HepG2 (cell line): ENCODE data around the gene CAPG. TPM values are rescaled to one million over a fixed set of nuclear protein-coding genes. Genes with fewer than 3 reads are reported as not detected.
A peak's percentile ranks its signal among the peaks of the same experiment; 100 is the strongest.

ENCODE experiments used
- ARID2 ChIP-seq: sonication (generic); formaldehyde crosslinking; IDR thresholded peaks from 2 replicates; pipeline ENCODE4 v1.8.1; 2022; ENCODE audit warnings: mild to moderate bottlenecking, missing genetic modification reagents, borderline replicate concordance
- EHMT2 ChIP-seq: fragments of 200-600 bp; sonication (generic); IDR thresholded peaks from 2 replicates; pipeline ENCODE4 v1.7.0; 2017; ENCODE audit warnings: antibody characterized with exemption, low read depth, low read length, borderline replicate concordance
- ETV5 ChIP-seq: IDR thresholded peaks from 2 replicates; pipeline ENCODE4 v1.6.1; 2018; ENCODE audit warnings: missing biosample characterization, missing genetic modification reagents, inconsistent platforms, borderline replicate concordance
- GZF1 ChIP-seq: sonication (generic); formaldehyde crosslinking; IDR thresholded peaks from 2 replicates; pipeline ENCODE4 v1.5.1; 2020; ENCODE audit warnings: mild to moderate bottlenecking, missing genetic modification reagents
- HINFP ChIP-seq: sonication (generic); formaldehyde crosslinking; IDR thresholded peaks from 2 replicates; pipeline ENCODE4 v1.4.0; 2020; ENCODE audit warnings: low read depth, mild to moderate bottlenecking, missing genetic modification reagents
- IRF2 ChIP-seq: IDR thresholded peaks from 2 replicates; pipeline ENCODE4 v1.6.1; 2018; ENCODE audit warnings: missing genetic modification reagents, missing compliant biosample characterization
- MAF1 ChIP-seq: sonication (generic); formaldehyde crosslinking; IDR thresholded peaks from 2 replicates; pipeline ENCODE4 v1.5.0; 2020; ENCODE audit warnings: missing genetic modification reagents, borderline replicate concordance
- NKX3-1 ChIP-seq: sonication (generic); formaldehyde crosslinking; IDR thresholded peaks from 2 replicates; pipeline ENCODE4 v1.5.0; 2020; ENCODE audit warnings: missing genetic modification reagents
- PPARG ChIP-seq: conservative IDR thresholded peaks from 2 replicates; pipeline ENCODE4 v1.6.1; 2016; ENCODE audit warnings: missing biosample characterization, missing genetic modification reagents
- RFXAP ChIP-seq: sonication (generic); formaldehyde crosslinking; IDR thresholded peaks from 2 replicates; pipeline ENCODE4 v1.4.0; 2020; ENCODE audit warnings: missing genetic modification reagents, borderline replicate concordance
- SMYD3 ChIP-seq: sonication (generic); formaldehyde crosslinking; IDR thresholded peaks from 2 replicates; pipeline ENCODE4 v1.8.1; 2023; ENCODE audit warnings: mild to moderate bottlenecking, missing genetic modification reagents
- XBP1 ChIP-seq: sonication (generic); formaldehyde crosslinking; IDR thresholded peaks from 2 replicates; pipeline ENCODE4 v1.5.0; 2020; ENCODE audit warnings: missing genetic modification reagents
- ZBED4 ChIP-seq: sonication (generic); formaldehyde crosslinking; IDR thresholded peaks from 2 replicates; pipeline ENCODE4 v1.4.0; 2020; ENCODE audit warnings: missing genetic modification reagents, borderline replicate concordance
- ZFY ChIP-seq: sonication (generic); formaldehyde crosslinking; IDR thresholded peaks from 2 replicates; pipeline ENCODE4 v1.4.0; 2020; ENCODE audit warnings: missing genetic modification reagents
- ZNF264 ChIP-seq: sonication (generic); formaldehyde crosslinking; IDR thresholded peaks from 2 replicates; pipeline ENCODE4 v1.4.0; 2020; ENCODE audit warnings: missing genetic modification reagents
- ZNF34 ChIP-seq: sonication (generic); formaldehyde crosslinking; IDR thresholded peaks from 2 replicates; pipeline ENCODE4 v1.4.0; 2020; ENCODE audit warnings: mild to moderate bottlenecking, missing genetic modification reagents, borderline replicate concordance
- ZNF432 ChIP-seq: sonication (generic); formaldehyde crosslinking; IDR thresholded peaks from 2 replicates; pipeline ENCODE4 v1.5.0; 2020; ENCODE audit warnings: missing genetic modification reagents, mild to moderate bottlenecking, borderline replicate concordance
- ZNF446 ChIP-seq: sonication (generic); formaldehyde crosslinking; IDR thresholded peaks from 2 replicates; pipeline ENCODE4 v1.5.0; 2020; ENCODE audit warnings: mild to moderate bottlenecking, missing genetic modification reagents
- ZNF501 ChIP-seq: sonication (generic); formaldehyde crosslinking; IDR thresholded peaks from 2 replicates; pipeline ENCODE4 v1.5.1; 2020; ENCODE audit warnings: mild to moderate bottlenecking, moderate library complexity, missing genetic modification reagents
- ZNF556 ChIP-seq: sonication (generic); formaldehyde crosslinking; IDR thresholded peaks from 2 replicates; pipeline ENCODE4 v1.4.0; 2020; ENCODE audit warnings: mild to moderate bottlenecking, missing genetic modification reagents, borderline replicate concordance
- ZNF724P ChIP-seq: sonication (generic); formaldehyde crosslinking; IDR thresholded peaks from 2 replicates; pipeline ENCODE4 v1.8.0; 2022; ENCODE audit warnings: missing genetic modification reagents, borderline replicate concordance
- ZSCAN9 ChIP-seq: IDR thresholded peaks from 2 replicates; pipeline ENCODE4 v1.6.1; 2016; ENCODE audit warnings: borderline replicate concordance
- polyA plus RNA-seq, 8 experiments: library from polyadenylated mRNA; depleted of rRNA in 3 of 8; stranded (reverse) in 7 of 8; unstranded in 1 of 8; fragments of >200 nt; fragmentation: Illumina TruSeq in 4 of 8; extraction: Trizol in 4 of 8; gene quantifications; 2 replicates each; pipeline versions ENCODE4 v1.2.1 to v1.2.3, GENCODE V29; 2011 to 2016; ENCODE audit warnings: low read depth in 4 of 8, missing spikeins in 1 of 8, mixed read lengths in 1 of 8; ENCODE audit not compliant: insufficient read depth in 1 of 8
- total RNA-seq, 5 experiments: library from RNA; depleted of rRNA; stranded (reverse); fragments of >200 nt; fragmentation: Illumina TruSeq; extraction: Trizol; gene quantifications; 2 replicates each; pipeline ENCODE4 v1.2.3, GENCODE V29; 2016; ENCODE audit warnings: low read depth in 1 of 5

CAPG gene
- total and polyA plus RNA-seq, 2 of the 13 experiments (the other 11 are each of a cell fraction or from before 2014, with no cell fraction given), result 12.7 to 18.2 TPM

GRCh38 chr2:85354286-85355072, 55.7 kb downstream of the CAPG start, which contains the start of the genes ELMOD3 and RETSAT (continued):
- TF ChIP-seq ZBED4 (CRISPR knock-in tag) (peak; percentile 95; the same call in 1 of the 2 replicates), HINFP (CRISPR knock-in tag) (peak; percentile 89; the same call in 1 of the 2 replicates), NKX3-1 (peak; percentile 65), ZNF446 (CRISPR knock-in tag) (peak; percentile 83), IRF2 (CRISPR knock-in tag) (peak; percentile 97), ZFY (peak; percentile 97), ZNF724P (CRISPR knock-in tag) (peak; percentile 34; the same call in 1 of the 2 replicates), ZNF34 (CRISPR knock-in tag) (peak; percentile 99), EHMT2 (no peak; the same call in 1 of the 2 replicates), ZNF264 (CRISPR knock-in tag) (peak; percentile 94), SMYD3 (CRISPR knock-in tag) (0 out of 2 replicates have a peak, but pooled peaks have one; percentile 80), ZNF432 (CRISPR knock-in tag) (no peak), GZF1 (CRISPR knock-in tag) (0 out of 2 replicates have a peak, but pooled peaks have one; percentile 45), PPARG (CRISPR knock-in tag) (peak; percentile 65), ARID2 (CRISPR knock-in tag) (peak; percentile 81), ETV5 (CRISPR knock-in tag) (peak; percentile 76; the same call in 1 of the 2 replicates), XBP1 (CRISPR knock-in tag) (no peak), ZNF556 (CRISPR knock-in tag) (peak; percentile 98), MAF1 (CRISPR knock-in tag) (peak; percentile 94; the same call in 1 of the 2 replicates), ZNF501 (CRISPR knock-in tag) (peak; percentile 95), ZSCAN9 (peak; percentile 91), RFXAP (peak; percentile 89)
